Caki2 (cell line): ENCODE measurements around the gene TOR1A. TPM values are rescaled to one million over a fixed set of nuclear protein-coding genes. Genes with fewer than 3 reads are reported as not detected.

Experiments used
- DNase-seq: peaks from one replicate; pipeline ENCODE4 v3.0.0-alpha.2; 2015; ENCODE audit warnings: low read depth
- in situ Hi-C: cut with HindIII; loops from 2 replicates; pipeline ENCODE4 v1.10.0; 2016; ENCODE audit warnings: low sequenced_read_pairs, low pct_unique_long_range_greater_than_20kb, mixed read lengths
- total RNA-seq: library from RNA; depleted of rRNA; stranded (reverse); fragments of >200 nt; shearing (Covaris generic); gene quantifications from 2 replicates; pipeline ENCODE4 v1.2.3, GENCODE V29; 2014; ENCODE audit warnings: low replicate concordance; rRNA removed

Gene TOR1A
- total RNA-seq, 1 experiment from 2014 or later: 38.7 TPM

GRCh38 chr9:129774791-129775447, 49.0 kb downstream of the TOR1A start:
- in situ Hi-C loops: no loop called here
- DNase-seq: no peak

GRCh38 chr9:129773262-129774048, 50.5 kb downstream of the TOR1A start:
- in situ Hi-C loops: no loop called here
- peak; percentile 44 for DNase-seq

GRCh38 chr9:129770741-129771140, 53.2 kb downstream of the TOR1A start:
- in situ Hi-C loops: no loop called here
- no peak for DNase-seq

- in situ Hi-C loops: no loop called here
Measured at GRCh38 chr9:129769669-129770068, 54.3 kb downstream of the TOR1A start.

GRCh38 chr9:129768486-129768885, 55.5 kb downstream of the TOR1A start:
- in situ Hi-C loops: no loop called here

More at GRCh38 chr9:129769669-129770068, 54.3 kb downstream of the TOR1A start:
- no peak for DNase-seq

GRCh38 chr9:129765764-129766317, 58.1 kb downstream of the TOR1A start:
- DNase-seq: no peak
- in situ Hi-C loops: no loop called here

More at GRCh38 chr9:129768486-129768885, 55.5 kb downstream of the TOR1A start:
- no peak for DNase-seq

GRCh38 chr9:129762985-129763926, 60.7 kb downstream of the TOR1A start:
- DNase-seq: no peak
- in situ Hi-C loops: no loop called here

Other genes starting within 250 kb of the TOR1A start
- gene C9orf50, start 203.0 kb downstream of the TOR1A start, total RNA-seq: not detected in 2 replicates
- 67.2 and 70.5 TPM in 2 replicates for gene NTMT1, start 198.0 kb downstream of the TOR1A start, total RNA-seq
- 23.1 and 34.4 TPM in 2 replicates for gene ASB6, start 182.0 kb downstream of the TOR1A start, total RNA-seq
- 3.0 and 7.6 TPM in 2 replicates for gene PRRX2, start 158.5 kb downstream of the TOR1A start, total RNA-seq
- gene PTGES, start 71.1 kb downstream of the TOR1A start, total RNA-seq: 44.9 and 54.4 TPM in 2 replicates
- 19.3 and 63.0 TPM in 2 replicates for gene TOR1B, start 21.0 kb downstream of the TOR1A start, total RNA-seq
- gene C9orf78, start 11.1 kb upstream of the TOR1A start, total RNA-seq: 34.7 and 37.9 TPM in 2 replicates
- 13.5 and 26.4 TPM in 2 replicates for gene USP20, start 11.3 kb upstream of the TOR1A start, total RNA-seq
- 68.1 and 103 TPM in 2 replicates for gene FNBP1, start 219.1 kb upstream of the TOR1A start, total RNA-seq
- 11.4 and 20.0 TPM in 2 replicates for gene GPR107, start 229.8 kb upstream of the TOR1A start, total RNA-seq